GM12872 (cell line): ENCODE results near the gene DYNC2H1.

Source experiments
- CTCF ChIP-seq: IDR thresholded peaks from 3 replicates; pipeline ENCODE4 v1.5.1; 2011; ENCODE audit warnings: low read depth, mild to moderate bottlenecking, low read length, moderate library complexity; ENCODE audit not compliant: insufficient read depth

Gene DYNC2H1

GRCh38 chr11:103486604-103487003, 377.4 kb downstream of the DYNC2H1 start:
- no peak for TF ChIP-seq CTCF

GRCh38 chr11:103487113-103487512, 377.9 kb downstream of the DYNC2H1 start:
- TF ChIP-seq CTCF = no peak

GRCh38 chr11:103488031-103488461, 378.8 kb downstream of the DYNC2H1 start:
- TF ChIP-seq CTCF = no peak

GRCh38 chr11:103488579-103488978, 379.4 kb downstream of the DYNC2H1 start:
- TF ChIP-seq CTCF = no peak

GRCh38 chr11:103491777-103492176, 382.6 kb downstream of the DYNC2H1 start:
- no peak for TF ChIP-seq CTCF

- no peak for TF ChIP-seq CTCF
Measured at GRCh38 chr11:103494491-103494890, 385.3 kb downstream of the DYNC2H1 start.

GRCh38 chr11:103497268-103497667, 388.0 kb downstream of the DYNC2H1 start:
- TF ChIP-seq CTCF = no peak
